ENCODE results near the gene ME3.

The ME3 gene

GRCh38 chr11:86414032-86414431, 258.4 kb downstream of the ME3 start:
- Histone ChIP-seq H3K9me3 (ENCODE audit: insufficient read depth, low read depth, low read length) (no peaks in the 10 kb centered on the region), H3K27ac (ENCODE audit: low read depth, low read length) (no peak overlapping the region)
- WGBS, result 91% methylated on average over 2 of the region's 2 CpGs

GRCh38 chr11:86408845-86409244, 263.6 kb downstream of the ME3 start:
- Histone ChIP-seq H3K4me3 (ENCODE audit: low read length) (no peak overlapping the region), H3K36me3 (ENCODE audit: insufficient read depth, low read length) (no peaks in the 10 kb centered on the region), H3K9me3 (ENCODE audit: insufficient read depth, low read depth, low read length) (no peaks in the 10 kb centered on the region), H3K27ac (ENCODE audit: low read depth, low read length) (no peak overlapping the region), H3K27me3 (ENCODE audit: insufficient read depth, low read length) (no peaks in the 10 kb centered on the region), H3K9ac (ENCODE audit: low read depth, low read length) (no peak overlapping the region), H3K4me1 (ENCODE audit: insufficient read depth, low read length) (no peaks in the 10 kb centered on the region)

More at GRCh38 chr11:86414032-86414431, 258.4 kb downstream of the ME3 start:
- Histone ChIP-seq H3K36me3 (ENCODE audit: insufficient read depth, low read length) (no peaks in the 10 kb centered on the region), H3K4me1 (ENCODE audit: insufficient read depth, low read length) (no peaks in the 10 kb centered on the region), H3K27me3 (ENCODE audit: insufficient read depth, low read length) (no peaks in the 10 kb centered on the region), H3K9ac (ENCODE audit: low read depth, low read length) (no peak overlapping the region), H3K4me3 (ENCODE audit: low read length) (no peak overlapping the region)

- Histone ChIP-seq H3K36me3 (ENCODE audit: insufficient read depth, low read length) (no peaks in the 10 kb centered on the region), H3K4me3 (ENCODE audit: low read length) (no peak overlapping the region), H3K27me3 (ENCODE audit: insufficient read depth, low read length) (no peaks in the 10 kb centered on the region), H3K9me3 (ENCODE audit: insufficient read depth, low read depth, low read length) (no peaks in the 10 kb centered on the region), H3K4me1 (ENCODE audit: insufficient read depth, low read length) (no peaks in the 10 kb centered on the region), H3K9ac (ENCODE audit: low read depth, low read length) (no peak overlapping the region), H3K27ac (ENCODE audit: low read depth, low read length) (no peak overlapping the region)
- 85% methylated on average over 1 of the region's 1 CpG for WGBS
Measured at GRCh38 chr11:86403458-86403857, 269.0 kb downstream of the ME3 start.

GRCh38 chr11:86398106-86398505, 274.3 kb downstream of the ME3 start:
- WGBS, result 91% methylated on average over 3 of the region's 3 CpGs
- Histone ChIP-seq H3K36me3 (ENCODE audit: insufficient read depth, low read length) (no peaks in the 10 kb centered on the region), H3K4me3 (ENCODE audit: low read length) (no peak overlapping the region)

GRCh38 chr11:86397351-86397750, 275.1 kb downstream of the ME3 start:
- no peak overlapping the region for H3K27ac ChIP-seq (ENCODE audit: low read depth, low read length)
- no peaks in the 10 kb centered on the region for H3K27me3 ChIP-seq (ENCODE audit: insufficient read depth, low read length)

More at GRCh38 chr11:86398106-86398505, 274.3 kb downstream of the ME3 start:
- Histone ChIP-seq H3K27ac (ENCODE audit: low read depth, low read length) (no peak overlapping the region), H3K27me3 (ENCODE audit: insufficient read depth, low read length) (no peaks in the 10 kb centered on the region), H3K4me1 (ENCODE audit: insufficient read depth, low read length) (peaks cover 14% of the 10 kb centered on the region; the same call in 1 of the 2 replicates), H3K9ac (ENCODE audit: low read depth, low read length) (no peak overlapping the region), H3K9me3 (ENCODE audit: insufficient read depth, low read depth, low read length) (no peaks in the 10 kb centered on the region)

GRCh38 chr11:86396396-86396795, 276.0 kb downstream of the ME3 start:
- H3K4me3 ChIP-seq (ENCODE audit: low read length), result no peak overlapping the region
- H3K4me1 ChIP-seq (ENCODE audit: insufficient read depth, low read length), result peaks cover 14% of the 10 kb centered on the region; the same call in 1 of the 2 replicates
- 84% methylated on average over 2 of the region's 2 CpGs for WGBS
- H3K27me3 ChIP-seq (ENCODE audit: insufficient read depth, low read length), result no peaks in the 10 kb centered on the region
- no peak overlapping the region for H3K9ac ChIP-seq (ENCODE audit: low read depth, low read length)
- no peaks in the 10 kb centered on the region for H3K9me3 ChIP-seq (ENCODE audit: insufficient read depth, low read depth, low read length)
- no peak overlapping the region for H3K27ac ChIP-seq (ENCODE audit: low read depth, low read length)
- H3K36me3 ChIP-seq (ENCODE audit: insufficient read depth, low read length), result no peaks in the 10 kb centered on the region

More at GRCh38 chr11:86397351-86397750, 275.1 kb downstream of the ME3 start:
- Histone ChIP-seq H3K9me3 (ENCODE audit: insufficient read depth, low read depth, low read length) (no peaks in the 10 kb centered on the region), H3K4me1 (ENCODE audit: insufficient read depth, low read length) (peaks cover 14% of the 10 kb centered on the region; the same call in 1 of the 2 replicates), H3K4me3 (ENCODE audit: low read length) (no peak overlapping the region), H3K36me3 (ENCODE audit: insufficient read depth, low read length) (no peaks in the 10 kb centered on the region), H3K9ac (ENCODE audit: low read depth, low read length) (no peak overlapping the region)

GRCh38 chr11:86395061-86395551, 277.3 kb downstream of the ME3 start:
- Histone ChIP-seq H3K27me3 (ENCODE audit: insufficient read depth, low read length) (no peaks in the 10 kb centered on the region), H3K4me1 (ENCODE audit: insufficient read depth, low read length) (peaks cover 14% of the 10 kb centered on the region; the same call in 1 of the 2 replicates), H3K9me3 (ENCODE audit: insufficient read depth, low read depth, low read length) (no peaks in the 10 kb centered on the region), H3K27ac (ENCODE audit: low read depth, low read length) (0 out of 2 replicates have a peak overlapping the region, but pooled peaks have one; percentile 13), H3K9ac (ENCODE audit: low read depth, low read length) (no peak overlapping the region), H3K4me3 (ENCODE audit: low read length) (no peak overlapping the region), H3K36me3 (ENCODE audit: insufficient read depth, low read length) (no peaks in the 10 kb centered on the region)
- WGBS, result 69% methylated on average over 6 of the region's 6 CpGs

All from HUES64 (cell line).